ENCODE data around the gene MRPL40.

- TF ChIP-seq, protein P1, sequence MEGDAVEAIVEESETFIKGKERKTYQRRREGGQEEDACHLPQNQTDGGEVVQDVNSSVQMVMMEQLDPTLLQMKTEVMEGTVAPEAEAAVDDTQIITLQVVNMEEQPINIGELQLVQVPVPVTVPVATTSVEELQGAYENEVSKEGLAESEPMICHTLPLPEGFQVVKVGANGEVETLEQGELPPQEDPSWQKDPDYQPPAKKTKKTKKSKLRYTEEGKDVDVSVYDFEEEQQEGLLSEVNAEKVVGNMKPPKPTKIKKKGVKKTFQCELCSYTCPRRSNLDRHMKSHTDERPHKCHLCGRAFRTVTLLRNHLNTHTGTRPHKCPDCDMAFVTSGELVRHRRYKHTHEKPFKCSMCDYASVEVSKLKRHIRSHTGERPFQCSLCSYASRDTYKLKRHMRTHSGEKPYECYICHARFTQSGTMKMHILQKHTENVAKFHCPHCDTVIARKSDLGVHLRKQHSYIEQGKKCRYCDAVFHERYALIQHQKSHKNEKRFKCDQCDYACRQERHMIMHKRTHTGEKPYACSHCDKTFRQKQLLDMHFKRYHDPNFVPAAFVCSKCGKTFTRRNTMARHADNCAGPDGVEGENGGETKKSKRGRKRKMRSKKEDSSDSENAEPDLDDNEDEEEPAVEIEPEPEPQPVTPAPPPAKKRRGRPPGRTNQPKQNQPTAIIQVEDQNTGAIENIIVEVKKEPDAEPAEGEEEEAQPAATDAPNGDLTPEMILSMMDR (conservative IDR thresholded peaks at IDR 0.05 in 1 of 2, IDR thresholded peaks at IDR 0.05 in 1 of 2; ENCODE audit: low read depth in 1 of 2, low read length in 2 of 2): no peak
- TF ChIP-seq EZH2 (IDR thresholded peaks at IDR 0.05; ENCODE audit: low read length, missing control alignments): no peak
Observed at GRCh38 chr22:19478901-19479354, 46.6 kb downstream of the MRPL40 start, which contains the start of gene UFD1.
